NCI-H82 treated with DMSO at 0.1 percent for 48 hours (cell line): ENCODE measurements around the gene FBXW9.
"Not testable (repeated sequence)": the region's sequence is repeated elsewhere in the genome, so short reads cannot be mapped to it uniquely, and the experiment has no call there.

ENCODE experiments used
- DNase-seq: peaks from one replicate; lab custom pipeline; 2025; ENCODE audit not compliant: unreplicated experiment; lab: John Stamatoyannopoulos, UW

Gene FBXW9

GRCh38 chr19:12715929-12716328 lies 19.5 kb upstream of the FBXW9 start:
- DNase-seq, result no peak

- no peak for DNase-seq
Observed at GRCh38 chr19:12715102-12715501, 18.7 kb upstream of the FBXW9 start.

- not testable (repeated sequence) for DNase-seq
Observed at GRCh38 chr19:12713304-12713703, 16.9 kb upstream of the FBXW9 start.

DNA sequence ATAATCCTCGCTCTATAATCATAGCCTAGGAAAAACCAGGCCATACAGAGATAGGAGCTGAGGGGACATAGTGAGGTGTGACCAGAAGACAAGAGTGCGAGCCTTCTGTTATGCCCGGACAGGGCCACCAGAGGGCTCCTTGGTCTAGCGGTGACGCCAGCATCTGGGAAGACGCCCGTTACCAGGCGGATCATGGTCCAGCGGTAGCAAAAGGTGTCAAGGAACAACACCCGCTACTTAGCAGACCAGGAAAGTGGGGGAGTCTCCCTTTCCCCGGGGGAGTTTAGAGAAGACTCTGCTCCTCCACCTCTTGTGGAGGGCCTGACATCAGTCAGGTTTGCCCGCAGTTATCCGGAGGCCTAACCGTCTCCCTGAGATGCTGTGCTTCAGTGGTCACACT lies 15.6 kb upstream of the FBXW9 start:
- DNase-seq, result not testable (repeated sequence)

DNA sequence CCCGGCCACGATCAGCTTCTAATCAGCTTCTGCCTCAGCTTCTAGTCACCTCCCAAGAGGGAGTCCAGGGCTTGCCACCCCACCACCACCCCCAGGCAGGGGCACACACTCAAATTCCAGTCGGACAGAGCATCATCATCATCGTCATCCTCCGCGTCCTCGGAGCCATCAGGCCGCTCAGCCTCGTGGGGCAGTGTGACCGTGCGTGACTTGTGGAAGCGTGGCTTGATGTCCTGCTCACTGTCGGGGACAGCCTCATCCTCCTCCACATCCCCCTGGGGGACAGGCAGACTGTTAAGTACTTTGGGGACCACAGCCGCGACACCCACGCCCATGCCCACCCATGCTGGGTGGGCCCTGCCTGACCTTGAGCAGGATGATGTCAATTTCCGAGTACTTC lies 14.8 kb upstream of the FBXW9 start:
- DNase-seq, result no peak

DNA sequence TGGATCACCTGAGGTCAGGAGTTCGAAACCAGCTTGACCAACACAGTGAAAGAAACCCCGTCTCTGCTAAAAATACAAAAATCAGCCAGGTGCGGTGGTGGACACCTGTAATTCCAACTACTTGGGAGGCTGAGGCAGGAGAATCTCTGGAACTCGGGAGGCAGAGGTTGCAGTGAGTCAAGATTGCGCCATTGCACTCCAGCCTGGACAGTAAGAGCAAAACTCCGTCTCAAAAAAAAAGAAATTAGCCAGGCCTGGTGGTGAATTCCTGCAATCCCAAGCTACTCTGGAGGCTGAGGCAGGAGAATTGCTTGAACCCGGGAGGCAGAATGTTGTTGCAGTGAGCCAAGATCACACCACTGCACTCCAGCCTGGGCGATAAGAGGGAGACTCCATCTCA lies 12.2 kb upstream of the FBXW9 start:
- DNase-seq, result no peak

DNA sequence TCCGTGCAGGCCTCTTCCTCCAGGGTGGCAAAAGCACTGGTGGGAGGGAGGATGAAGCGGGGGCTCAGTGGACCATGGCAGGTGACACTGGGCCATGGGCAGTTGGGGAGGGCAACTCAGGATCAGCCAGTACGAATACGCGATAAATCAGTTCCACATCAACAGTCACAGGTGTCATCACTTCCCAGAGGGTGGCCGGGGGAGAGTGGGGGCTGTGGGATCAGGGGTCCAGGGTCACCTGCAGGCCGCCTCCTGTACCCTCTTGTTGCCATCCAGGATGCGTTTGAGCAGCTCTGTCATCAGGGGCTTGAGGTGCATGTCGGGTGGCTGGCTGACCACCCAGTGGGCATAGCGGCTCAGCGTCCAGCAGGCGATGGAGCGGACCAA lies 9.9 kb upstream of the FBXW9 start:
- DNase-seq, result no peak

DNA sequence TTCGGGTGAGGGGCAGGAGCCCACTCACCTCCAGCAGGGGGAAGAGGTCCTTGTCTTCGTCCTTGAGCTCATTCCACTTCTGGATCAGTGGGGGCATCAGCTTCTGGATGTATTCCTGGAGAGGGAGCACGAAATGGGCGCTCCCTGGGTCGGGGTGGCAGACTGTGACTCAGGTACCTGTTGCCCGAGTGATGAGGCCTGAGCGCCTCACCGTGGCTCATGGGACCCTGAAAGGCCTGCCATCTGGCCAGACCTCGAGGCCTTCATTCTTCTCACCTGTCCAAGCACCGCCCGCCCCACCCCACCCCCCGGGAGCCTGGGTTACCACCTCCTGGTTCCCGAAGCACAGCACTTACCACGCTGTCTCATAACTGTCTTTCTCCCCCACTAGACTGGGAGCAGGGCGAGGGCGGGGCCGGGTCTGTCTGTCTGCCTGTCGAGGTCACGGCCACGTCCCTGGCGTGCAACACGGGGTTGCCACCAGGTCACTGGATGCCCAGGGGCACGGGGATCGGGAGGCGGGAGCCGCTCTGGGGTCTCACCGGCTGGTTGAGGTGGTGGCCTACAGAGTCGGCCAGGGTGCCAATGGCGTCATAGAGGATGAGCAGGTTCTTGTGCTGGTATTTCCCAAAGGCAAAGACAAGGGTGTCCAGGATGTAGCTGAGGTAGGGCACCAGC lies 9.4 kb upstream of the FBXW9 start:
- no peak for DNase-seq

DNA sequence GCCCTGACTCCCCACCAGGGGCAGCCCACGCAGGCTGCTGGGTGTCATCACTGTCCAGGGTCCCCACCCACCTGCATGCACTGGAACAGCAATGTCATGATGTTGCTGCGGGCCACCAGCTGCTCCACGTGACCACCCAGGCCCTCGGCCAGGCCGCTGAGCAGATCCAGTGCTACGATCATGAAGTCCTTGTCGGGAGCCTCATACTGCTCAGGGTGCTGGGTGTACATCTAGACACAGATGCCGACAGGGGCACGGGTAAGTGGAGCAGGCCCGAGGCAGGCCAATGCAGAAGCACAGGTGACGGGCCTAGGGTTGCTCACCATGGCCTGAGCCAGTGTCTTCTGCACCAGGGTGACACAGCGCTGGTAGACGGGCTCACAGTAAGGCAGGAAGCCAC lies 8.7 kb upstream of the FBXW9 start:
- DNase-seq, result no peak

DNA sequence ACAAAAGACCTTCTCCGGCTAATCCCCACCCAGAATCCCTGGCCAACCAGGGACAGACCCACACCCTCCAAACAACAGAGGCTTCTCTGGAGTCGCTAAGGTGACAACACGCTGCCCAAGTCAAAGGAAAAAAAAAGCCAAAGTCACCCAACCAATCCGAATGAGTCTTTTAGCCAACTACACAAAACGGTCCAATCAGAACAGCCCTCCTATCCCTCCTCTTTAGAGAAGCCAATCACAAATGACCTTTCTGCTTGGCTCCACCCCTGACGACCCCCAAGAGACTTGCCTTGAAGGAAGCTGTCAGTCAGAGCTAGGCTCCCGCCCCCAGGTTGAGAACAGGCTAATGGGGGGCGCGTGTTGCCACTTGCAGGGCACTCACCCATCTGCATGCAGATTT lies 6.6 kb upstream of the FBXW9 start:
- DNase-seq, result peak; percentile 90

DNA sequence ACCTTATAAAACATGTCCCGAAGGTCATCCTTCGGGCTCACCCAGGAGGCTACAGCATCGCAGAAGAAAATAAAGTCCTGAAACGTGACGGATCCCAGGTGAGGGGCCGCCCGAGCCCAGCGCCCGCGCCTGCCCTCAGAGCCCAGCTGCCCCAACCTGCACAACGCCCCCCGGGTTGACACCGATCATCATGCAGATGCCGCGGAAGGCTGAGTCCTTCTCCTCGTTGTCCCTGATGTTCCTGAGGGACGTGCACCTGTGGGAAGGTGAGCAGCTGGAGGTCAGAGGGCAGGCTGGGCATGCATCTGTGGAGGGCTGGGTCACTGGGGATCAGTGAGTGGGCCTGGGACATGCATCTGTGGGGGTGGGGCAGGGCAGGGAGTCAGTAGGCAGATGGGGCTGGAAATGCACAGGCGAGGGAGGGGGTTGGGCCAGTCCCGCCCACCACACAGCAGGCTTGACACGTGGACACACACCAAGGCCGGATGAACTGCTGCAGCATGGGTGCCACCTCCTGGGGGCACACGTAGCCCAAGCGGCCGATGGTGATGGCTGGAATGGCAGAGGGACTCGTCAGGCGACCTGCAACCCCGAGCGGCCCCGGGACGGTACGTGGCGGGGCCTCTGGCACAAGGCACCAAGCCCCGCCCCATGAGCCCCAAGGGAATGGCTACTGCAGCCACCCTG lies 5.3 kb upstream of the FBXW9 start:
- DNase-seq, result no peak

- no peak for DNase-seq
Observed at GRCh38 chr19:12698138-12698537, 1.7 kb upstream of the FBXW9 start.

GRCh38 chr19:12697425-12697824 lies 994 bp upstream of the FBXW9 start:
- DNase-seq, result not testable (repeated sequence)

GRCh38 chr19:12695997-12696365 lies 450 bp downstream of the FBXW9 start:
- no peak for DNase-seq

DNA sequence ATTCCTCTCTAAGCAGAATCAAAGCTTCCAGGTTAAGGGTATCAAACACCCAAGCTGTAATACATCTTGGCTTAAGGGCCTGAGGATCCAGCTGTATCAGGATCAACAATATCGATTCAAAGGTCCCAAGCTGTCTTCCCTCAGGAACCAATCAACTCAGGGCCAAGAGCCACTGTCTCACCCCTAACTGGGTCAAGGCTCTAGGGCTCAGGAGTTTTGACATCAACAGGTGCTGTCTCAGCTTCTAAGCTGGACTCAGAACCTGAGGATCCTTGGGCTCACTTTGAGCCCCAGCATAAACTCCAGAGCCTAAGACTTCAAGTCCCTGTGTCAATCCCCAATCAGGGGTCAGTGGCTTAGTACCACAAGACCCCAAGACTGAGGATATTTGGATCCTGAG lies 917 bp downstream of the FBXW9 start:
- DNase-seq, result no peak

DNA sequence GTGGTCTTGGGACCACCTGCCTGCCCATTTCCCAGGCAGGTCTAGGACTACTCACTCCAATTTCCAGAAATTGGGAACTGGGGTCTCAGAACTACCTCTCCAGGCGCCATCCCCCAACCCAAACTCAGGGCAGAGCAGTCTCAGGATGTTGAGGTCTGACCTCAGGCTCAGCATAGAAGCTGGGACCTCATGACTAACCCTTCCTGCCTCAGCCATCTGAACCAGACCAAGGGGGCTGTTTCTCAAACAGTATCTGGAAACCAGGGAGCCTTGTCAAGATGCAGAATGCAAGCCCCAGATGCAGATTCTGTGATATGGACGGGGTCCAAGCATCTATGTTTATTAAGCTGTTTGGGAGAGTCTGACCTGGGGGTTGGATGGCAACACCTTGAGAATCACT lies 1.3 kb downstream of the FBXW9 start:
- no peak for DNase-seq

DNA sequence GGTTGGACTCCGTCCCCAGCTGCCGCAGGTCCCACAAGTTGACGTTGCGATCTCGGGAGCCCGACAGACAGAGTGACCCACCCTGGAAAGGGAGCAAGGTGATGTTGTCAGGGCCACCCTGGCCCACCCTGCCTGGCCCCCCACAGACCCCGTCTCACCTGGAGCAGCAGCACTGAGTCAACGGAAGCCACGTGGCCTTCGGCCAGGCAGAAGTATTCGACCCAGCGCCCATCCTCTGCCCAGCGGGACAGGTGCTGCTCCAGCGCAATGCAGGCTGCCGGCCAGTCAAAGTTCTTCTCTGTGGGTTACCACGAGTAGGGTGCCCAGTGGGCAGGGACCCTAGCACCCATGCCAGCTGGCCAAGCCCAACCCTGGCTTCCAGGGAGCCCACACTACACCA lies 1.8 kb downstream of the FBXW9 start:
- DNase-seq, result no peak

DNA sequence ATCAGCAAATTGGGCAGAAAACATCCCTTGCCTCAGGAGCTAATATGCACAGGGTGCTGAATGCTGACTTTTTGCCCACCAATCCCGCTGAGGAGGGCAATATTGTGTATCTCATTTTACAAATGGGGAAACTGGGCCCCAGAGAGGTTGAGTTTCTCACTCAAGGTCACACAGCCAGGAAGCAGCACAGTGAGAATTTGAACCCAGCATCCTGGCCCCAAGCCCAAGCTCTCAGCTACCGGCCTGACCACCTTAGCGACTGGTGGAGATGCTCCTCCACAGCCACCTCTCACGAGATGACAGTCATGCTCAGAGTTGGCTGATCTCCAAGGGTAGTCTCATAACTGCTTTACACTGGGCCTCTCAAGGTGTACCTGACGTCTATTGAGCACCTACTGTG lies 3.5 kb downstream of the FBXW9 start:
- DNase-seq, result no peak

DNA sequence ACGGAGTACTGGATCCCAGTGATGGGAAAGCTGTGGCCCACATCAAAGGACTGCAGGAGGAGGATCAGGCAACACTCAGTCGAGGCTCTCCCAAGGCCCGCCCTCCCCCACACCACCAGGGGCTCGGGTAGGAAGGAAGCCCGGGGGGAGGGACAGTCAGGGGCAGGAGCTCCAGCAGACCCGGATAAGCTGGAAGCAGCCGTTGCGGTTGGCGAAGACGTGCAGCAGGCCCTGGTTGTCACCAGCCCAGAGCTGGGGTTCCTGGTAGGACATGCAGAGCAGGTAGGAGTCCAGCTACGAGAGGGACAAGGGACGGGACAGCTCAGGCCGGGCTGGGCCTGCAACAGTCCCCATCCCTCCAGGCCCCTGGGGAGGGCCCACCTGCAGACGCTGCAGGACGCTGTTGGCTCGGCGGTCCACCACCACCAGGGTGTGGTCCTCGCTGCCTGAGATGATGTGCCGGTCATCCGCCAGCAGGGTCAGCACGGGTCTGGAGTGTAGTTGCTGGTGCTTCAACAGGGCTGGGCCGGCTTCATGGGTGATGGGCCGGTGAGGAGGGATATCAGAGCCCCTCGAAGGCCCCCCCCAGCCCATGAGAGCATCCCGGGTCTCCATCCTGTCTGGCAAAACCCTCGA lies 6.7 kb downstream of the FBXW9 start:
- DNase-seq, result no peak

GRCh38 chr19:12689012-12689411 lies 7.4 kb downstream of the FBXW9 start:
- no peak for DNase-seq

GRCh38 chr19:12687496-12688196 lies 8.8 kb downstream of the FBXW9 start, which contains the start of gene GNG14:
TSS of gene GNG14 (plus strand) at chr19:12687998. CDS start at chr19:12688049, 51 bp downstream.
- DNase-seq, result no peak

GRCh38 chr19:12685831-12686230 lies 10.6 kb downstream of the FBXW9 start:
- no peak for DNase-seq
